Measurements from ENCODE around the gene PIGL.

DNA sequence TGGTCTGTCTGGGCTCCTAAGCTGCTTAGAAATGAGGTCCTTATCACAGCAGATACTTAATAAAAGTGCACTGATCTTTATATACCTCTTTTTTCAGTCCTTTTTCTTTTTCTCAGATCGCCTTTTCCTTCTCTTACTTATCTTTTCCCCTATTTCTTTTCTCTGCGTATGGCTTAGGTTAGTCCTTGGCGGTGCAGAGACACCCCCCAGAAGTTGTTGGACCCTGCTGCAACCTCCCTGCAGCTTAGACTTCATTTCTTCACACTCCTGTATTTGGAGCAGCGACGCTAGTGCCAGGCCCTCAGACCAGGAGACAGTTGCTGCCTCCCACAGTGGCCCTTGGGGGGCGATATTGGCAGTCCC, 68.6 kb downstream of the PIGL start:
- TF ChIP-seq, protein P1, sequence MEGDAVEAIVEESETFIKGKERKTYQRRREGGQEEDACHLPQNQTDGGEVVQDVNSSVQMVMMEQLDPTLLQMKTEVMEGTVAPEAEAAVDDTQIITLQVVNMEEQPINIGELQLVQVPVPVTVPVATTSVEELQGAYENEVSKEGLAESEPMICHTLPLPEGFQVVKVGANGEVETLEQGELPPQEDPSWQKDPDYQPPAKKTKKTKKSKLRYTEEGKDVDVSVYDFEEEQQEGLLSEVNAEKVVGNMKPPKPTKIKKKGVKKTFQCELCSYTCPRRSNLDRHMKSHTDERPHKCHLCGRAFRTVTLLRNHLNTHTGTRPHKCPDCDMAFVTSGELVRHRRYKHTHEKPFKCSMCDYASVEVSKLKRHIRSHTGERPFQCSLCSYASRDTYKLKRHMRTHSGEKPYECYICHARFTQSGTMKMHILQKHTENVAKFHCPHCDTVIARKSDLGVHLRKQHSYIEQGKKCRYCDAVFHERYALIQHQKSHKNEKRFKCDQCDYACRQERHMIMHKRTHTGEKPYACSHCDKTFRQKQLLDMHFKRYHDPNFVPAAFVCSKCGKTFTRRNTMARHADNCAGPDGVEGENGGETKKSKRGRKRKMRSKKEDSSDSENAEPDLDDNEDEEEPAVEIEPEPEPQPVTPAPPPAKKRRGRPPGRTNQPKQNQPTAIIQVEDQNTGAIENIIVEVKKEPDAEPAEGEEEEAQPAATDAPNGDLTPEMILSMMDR (IDR thresholded peaks at IDR 0.05; ENCODE audit: low read length), result peak; percentile 68
- TF ChIP-seq EZH2 (IDR thresholded peaks at IDR 0.05; ENCODE audit: borderline replicate concordance, low read length), result no peak
